H1 (cell line): ENCODE results near the gene SLC47A2. TPM values are rescaled to one million over a fixed set of nuclear protein-coding genes. Genes with fewer than 3 reads are reported as not detected.

Experiments
- BACH1 ChIP-seq: IDR thresholded peaks from 2 replicates; pipeline ENCODE4 v1.6.1; 2012; ENCODE audit warnings: low read length, improper control_type of control experiment
- CTCF ChIP-seq, 3 experiments: IDR thresholded peaks; 1 replicate in 2 of 3; 2 replicates in 1 of 3; pipeline versions ENCODE4 v1.5.1 to v1.6.1; 2011; ENCODE audit warnings: low read length in 3 of 3, mild to moderate bottlenecking in 3 of 3, inconsistent platforms in 2 of 3, low read depth in 1 of 3, moderate library complexity in 1 of 3; ENCODE audit not compliant: insufficient read depth in 1 of 3; ENCODE audit errors: control extremely low read depth in 1 of 3
- E2F6 ChIP-seq: IDR thresholded peaks from 2 replicates; pipeline ENCODE4 v1.6.1; 2012; ENCODE audit warnings: inconsistent platforms
- EGR1 ChIP-seq: IDR thresholded peaks from 2 replicates; pipeline ENCODE4 v1.6.1; 2011; ENCODE audit warnings: low read depth, low read length, borderline replicate concordance
- EP300 ChIP-seq, 2 experiments: IDR thresholded peaks; 1 replicate in 1 of 2; 2 replicates in 1 of 2; pipeline ENCODE4 v1.6.1; 2011 to 2012; ENCODE audit warnings: low read depth in 2 of 2, low read length in 2 of 2, mild to moderate bottlenecking in 2 of 2, borderline replicate concordance in 1 of 2, inconsistent platforms in 1 of 2, moderate library complexity in 1 of 2
- KDM4A ChIP-seq: IDR thresholded peaks from one replicate; pipeline ENCODE4 v1.7.1; 2012; ENCODE audit warnings: low read depth, mild to moderate bottlenecking, moderate library complexity, low read length, inconsistent platforms; ENCODE audit not compliant: severe bottlenecking
- NANOG ChIP-seq: IDR thresholded peaks from 2 replicates; pipeline ENCODE4 v1.6.1; 2011; ENCODE audit warnings: low read length, low read depth, mild to moderate bottlenecking, inconsistent platforms; ENCODE audit not compliant: insufficient read depth, poor library complexity, severe bottlenecking
- PHF8 ChIP-seq: fragments of 200-600 bp; sonication (generic); conservative IDR thresholded peaks from 2 replicates; pipeline ENCODE4 v1.7.1; 2012; ENCODE audit warnings: low read depth, mild to moderate bottlenecking, inconsistent platforms, low read length, moderate library complexity
- POLR2A ChIP-seq, 2 experiments: IDR thresholded peaks; 1 replicate in 1 of 2; 2 replicates in 1 of 2; pipeline ENCODE4 v1.6.1; 2011; ENCODE audit warnings: low read depth in 2 of 2, low read length in 2 of 2, mild to moderate bottlenecking in 2 of 2; ENCODE audit errors: control extremely low read depth in 1 of 2
- POLR2AphosphoS5 ChIP-seq: IDR thresholded peaks from 2 replicates; pipeline ENCODE4 v1.6.1; 2011; ENCODE audit warnings: low read depth, low read length
- POU5F1 ChIP-seq: IDR thresholded peaks from 2 replicates; pipeline ENCODE4 v1.6.1; 2011; ENCODE audit warnings: low read depth, mild to moderate bottlenecking, low read length, moderate library complexity
- RAD21 ChIP-seq, 2 experiments: IDR thresholded peaks in 1 of 2; conservative IDR thresholded peaks in 1 of 2; 2 replicates each; pipeline ENCODE4 v1.6.1; 2011; ENCODE audit warnings: low read depth in 2 of 2, low read length in 2 of 2, improper control_type of control experiment in 1 of 2, inconsistent platforms in 1 of 2, mild to moderate bottlenecking in 1 of 2, moderate library complexity in 1 of 2
- SIN3A ChIP-seq, 2 experiments: IDR thresholded peaks in 1 of 2; conservative IDR thresholded peaks in 1 of 2; 2 replicates each; pipeline ENCODE4 v1.6.1; 2011 to 2012; ENCODE audit warnings: low read length in 2 of 2, improper control_type of control experiment in 1 of 2, low read depth in 1 of 2, mild to moderate bottlenecking in 1 of 2
- SP1 ChIP-seq: IDR thresholded peaks from 2 replicates; pipeline ENCODE4 v1.6.1; 2011; ENCODE audit warnings: low read depth, low read length
- TBP ChIP-seq: IDR thresholded peaks from 2 replicates; pipeline ENCODE4 v1.6.1; 2011; ENCODE audit warnings: low read depth, low read length, improper control_type of control experiment
- TEAD4 ChIP-seq: IDR thresholded peaks from 2 replicates; pipeline ENCODE4 v1.6.1; 2012; ENCODE audit warnings: low read depth, low read length, inconsistent platforms, mixed read lengths
- USF2 ChIP-seq: IDR thresholded peaks from 2 replicates; pipeline ENCODE4 v1.6.1; 2011; ENCODE audit warnings: low read length, improper control_type of control experiment
- polyA plus RNA-seq, 7 experiments: library from polyadenylated mRNA; depleted of rRNA in 3 of 7; stranded (reverse) in 5 of 7; unstranded in 2 of 7; fragments of >200 nt in 5 of 7; fragments of 200-250 nt in 2 of 7; gene quantifications; 1 replicate in 5 of 7; 2 replicates in 1 of 7; 4 replicates in 1 of 7; pipeline versions ENCODE4 v1.2.1 to v1.2.3, GENCODE V29; 2011 to 2013; ENCODE audit warnings: missing spikeins in 2 of 7, mixed read lengths in 2 of 7
- total RNA-seq: library from RNA; stranded (reverse); fragmentation: NEBNext Ultra II Directional; extraction: Animal tissue kit (Norgen Biotek cat#: 25700); gene quantifications from 2 replicates; pipeline ENCODE4 v1.2.1, GENCODE V29; 2021
- TF ChIP-seq, protein P1 (sequence below): IDR thresholded peaks from 2 replicates; pipeline ENCODE4 v1.6.1; 2012; ENCODE audit warnings: inconsistent platforms

SLC47A2 gene
- total and polyA plus RNA-seq, 2 of the 8 experiments (the other 6 are each of a cell fraction or from before 2014, with no cell fraction given): not detected

- peak; percentile 11 to 31 (median 27) for TF ChIP-seq CTCF (IDR thresholded peaks at IDR 0.05; ENCODE audit: control extremely low read depth in 1 of 3, insufficient read depth in 1 of 3, low read depth in 1 of 3, low read length in 3 of 3)
- peak; percentile 19 to 83; a peak in 2 of 4 replicates for TF ChIP-seq SIN3A (conservative IDR thresholded peaks at IDR 0.05 in 1 of 2, IDR thresholded peaks at IDR 0.05 in 1 of 2; ENCODE audit: low read depth in 1 of 2, low read length in 2 of 2)
- peak; percentile 64 for TF ChIP-seq POLR2AphosphoS5
- peak in 1 of 2 experiments; percentile 88; a peak in 2 of 3 replicates for TF ChIP-seq POLR2A (IDR thresholded peaks at IDR 0.05; ENCODE audit: control extremely low read depth in 1 of 2, low read depth in 2 of 2, low read length in 2 of 2)
- no peak for TF ChIP-seq EP300 (IDR thresholded peaks at IDR 0.05; ENCODE audit: borderline replicate concordance in 1 of 2, low read depth in 2 of 2, low read length in 2 of 2)
- TF ChIP-seq POU5F1: no peak
- no peak for TF ChIP-seq TEAD4
- TF ChIP-seq NANOG: no peak
- TF ChIP-seq, protein P1, sequence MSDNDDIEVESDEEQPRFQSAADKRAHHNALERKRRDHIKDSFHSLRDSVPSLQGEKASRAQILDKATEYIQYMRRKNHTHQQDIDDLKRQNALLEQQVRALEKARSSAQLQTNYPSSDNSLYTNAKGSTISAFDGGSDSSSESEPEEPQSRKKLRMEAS: peak; percentile 86
- 0 out of 2 replicates have a peak, but pooled peaks have one; percentile 18 for TF ChIP-seq SP1
- peak; percentile 95 for TF ChIP-seq E2F6
- TF ChIP-seq BACH1: peak; percentile 56; the same call in 1 of the 2 replicates
- peak; percentile 59; the same call in 1 of the 2 replicates for TF ChIP-seq PHF8
- TF ChIP-seq RAD21 (IDR thresholded peaks at IDR 0.05 in 1 of 2, conservative IDR thresholded peaks at IDR 0.05 in 1 of 2; ENCODE audit: low read depth in 2 of 2, low read length in 2 of 2): peak; percentile 26 to 56; a peak in 3 of 4 replicates
- TF ChIP-seq EGR1: peak; percentile 89
- TF ChIP-seq TBP: peak; percentile 59; the same call in 1 of the 2 replicates
- TF ChIP-seq USF2: peak; percentile 94
- TF ChIP-seq KDM4A: peak; percentile 96
Measured at GRCh38 chr17:19648475-19649273, 67.7 kb downstream of the SLC47A2 start, which contains the start of gene ALDH3A2 (continued).
